ENCODE results near the gene ROCK2. TPM values are rescaled to one million over a fixed set of nuclear protein-coding genes. Genes with fewer than 3 reads are reported as not detected.

ROCK2 gene
- total and polyA plus RNA-seq, 7 donors, result 15.2 to 74.8 (median 43.5) TPM

DNA sequence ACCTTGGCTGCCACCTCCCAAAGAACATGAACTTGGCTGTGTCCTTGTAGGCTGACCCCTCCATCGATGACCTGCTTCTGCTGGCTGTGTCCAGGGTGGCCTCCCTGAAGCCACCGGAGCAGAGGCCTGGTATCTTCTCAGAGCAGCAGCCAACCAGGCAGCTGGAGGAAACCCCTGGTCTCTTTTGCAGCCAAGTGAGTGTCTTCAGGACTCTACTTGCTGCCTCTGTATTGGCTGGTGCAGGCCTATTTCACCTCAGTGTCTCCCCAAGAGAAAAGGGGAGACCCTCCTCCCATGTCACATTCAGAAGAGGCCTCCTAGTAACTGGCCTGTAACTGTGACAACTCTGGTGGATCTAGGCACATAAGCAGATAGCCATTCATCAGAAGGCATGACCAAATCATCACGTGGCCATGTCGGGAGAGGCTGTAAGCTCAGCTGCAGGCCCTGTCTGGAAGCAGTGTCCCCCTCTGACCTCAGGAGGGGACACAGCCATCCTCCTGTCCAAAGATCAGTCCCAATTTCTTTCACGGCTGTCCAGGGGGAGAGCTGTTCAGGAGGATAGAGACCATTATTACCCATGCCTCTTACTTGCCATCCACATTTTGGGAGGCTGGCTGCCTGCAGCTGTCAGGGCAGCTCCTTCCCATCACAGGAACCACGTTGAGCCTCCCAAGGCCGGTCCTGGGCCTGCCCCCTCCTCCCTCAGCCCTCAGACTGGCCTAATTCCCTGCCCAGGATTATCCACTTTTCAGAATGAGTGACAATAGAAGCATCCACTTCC lies 20.9 kb upstream of the ROCK2 start:
- intact Hi-C loops (cut with DNase I), result no loop called here
- H3K4me3 ChIP-seq, result no peak overlapping the region
- no peaks in the 10 kb centered on the region for H3K9me3 ChIP-seq
- TF ChIP-seq POLR2AphosphoS5 (IDR thresholded peaks at IDR 0.05) (no peak), EP300 (IDR thresholded peaks at IDR 0.05) (no peak)
- TF ChIP-seq, protein P1, sequence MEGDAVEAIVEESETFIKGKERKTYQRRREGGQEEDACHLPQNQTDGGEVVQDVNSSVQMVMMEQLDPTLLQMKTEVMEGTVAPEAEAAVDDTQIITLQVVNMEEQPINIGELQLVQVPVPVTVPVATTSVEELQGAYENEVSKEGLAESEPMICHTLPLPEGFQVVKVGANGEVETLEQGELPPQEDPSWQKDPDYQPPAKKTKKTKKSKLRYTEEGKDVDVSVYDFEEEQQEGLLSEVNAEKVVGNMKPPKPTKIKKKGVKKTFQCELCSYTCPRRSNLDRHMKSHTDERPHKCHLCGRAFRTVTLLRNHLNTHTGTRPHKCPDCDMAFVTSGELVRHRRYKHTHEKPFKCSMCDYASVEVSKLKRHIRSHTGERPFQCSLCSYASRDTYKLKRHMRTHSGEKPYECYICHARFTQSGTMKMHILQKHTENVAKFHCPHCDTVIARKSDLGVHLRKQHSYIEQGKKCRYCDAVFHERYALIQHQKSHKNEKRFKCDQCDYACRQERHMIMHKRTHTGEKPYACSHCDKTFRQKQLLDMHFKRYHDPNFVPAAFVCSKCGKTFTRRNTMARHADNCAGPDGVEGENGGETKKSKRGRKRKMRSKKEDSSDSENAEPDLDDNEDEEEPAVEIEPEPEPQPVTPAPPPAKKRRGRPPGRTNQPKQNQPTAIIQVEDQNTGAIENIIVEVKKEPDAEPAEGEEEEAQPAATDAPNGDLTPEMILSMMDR (IDR thresholded peaks at IDR 0.05), result no peak
- H3K36me3 ChIP-seq, result no peaks in the 10 kb centered on the region
- WGBS, 2 donors, result 68 to 71% methylated on average over 7 of the region's 7 CpGs
- peaks cover 0 to 16% (median 10%) of the 10 kb centered on the region in 4 donors for H3K4me1 ChIP-seq
- no peaks in the 10 kb centered on the region for H3K27me3 ChIP-seq
- DNase-seq, result no peak
- no peak overlapping the region for H3K27ac ChIP-seq

DNA sequence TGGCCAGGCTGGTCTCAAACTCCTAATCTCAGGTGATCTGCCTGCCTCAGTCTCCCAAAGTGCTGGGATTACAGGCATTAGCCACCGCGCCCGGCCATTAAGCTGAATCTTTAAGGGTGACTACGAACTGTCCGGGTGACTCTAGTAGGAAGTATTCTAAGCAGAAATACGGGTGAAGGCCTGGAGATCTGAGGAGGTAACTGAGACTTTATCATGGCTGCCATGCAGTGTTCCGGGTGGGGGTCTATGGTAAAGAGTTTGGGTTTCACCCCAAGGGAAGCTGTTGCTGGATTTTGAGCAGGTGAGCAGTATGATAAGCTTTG lies 20.1 kb upstream of the ROCK2 start:
- intact Hi-C loops (cut with DNase I), result no loop called here
- Histone ChIP-seq H3K9me3 (no peaks in the 10 kb centered on the region), H3K4me1 (peaks cover 0 to 20% (median 12%) of the 10 kb centered on the region in 4 donors), H3K36me3 (no peaks in the 10 kb centered on the region), H3K27me3 (no peaks in the 10 kb centered on the region), H3K4me3 (no peak overlapping the region), H3K27ac (no peak overlapping the region)
- DNase-seq, result no peak
- TF ChIP-seq, protein P1 (IDR thresholded peaks at IDR 0.05), result no peak
- TF ChIP-seq EP300 (IDR thresholded peaks at IDR 0.05), result no peak
- no peak for TF ChIP-seq POLR2A (IDR thresholded peaks at IDR 0.05)
- no peak for TF ChIP-seq POLR2AphosphoS5 (IDR thresholded peaks at IDR 0.05)
- WGBS, 2 donors, result 95 to 96% methylated on average over 7 of the region's 7 CpGs

DNA sequence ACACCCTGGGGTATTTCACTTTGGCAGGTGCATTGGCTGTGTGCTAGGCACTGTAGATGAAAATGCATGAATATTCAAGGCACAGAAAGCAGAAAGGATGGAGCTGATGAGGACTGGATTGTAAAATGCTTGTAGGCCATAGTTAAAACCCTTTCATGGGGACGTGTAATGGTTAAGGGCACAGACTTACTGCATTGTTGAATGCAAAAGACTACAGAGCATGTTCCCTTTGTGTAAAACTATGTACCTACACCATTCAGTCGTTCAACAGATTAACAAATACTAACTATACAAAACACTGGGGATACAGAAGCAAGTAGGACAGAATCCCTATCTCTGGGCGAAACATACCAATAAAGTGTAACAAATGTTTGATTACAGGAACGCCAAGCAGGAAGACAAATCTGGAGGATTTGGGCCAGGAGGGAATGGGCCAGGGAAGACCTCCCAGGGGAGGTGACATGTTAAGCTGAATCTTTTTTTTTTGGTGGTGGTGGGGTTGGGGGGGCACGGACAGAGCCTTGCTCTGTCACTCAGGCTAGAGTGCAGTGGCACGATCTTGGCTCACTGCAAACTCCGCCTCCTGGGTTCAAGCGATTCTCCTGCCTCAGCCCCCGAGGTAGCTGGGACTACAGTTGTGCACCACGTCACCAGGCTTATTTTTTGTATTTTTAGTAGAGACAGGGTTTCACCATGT lies 19.6 kb upstream of the ROCK2 start:
- Histone ChIP-seq H3K27ac (no peak overlapping the region), H3K27me3 (no peaks in the 10 kb centered on the region), H3K4me3 (no peak overlapping the region), H3K9me3 (no peaks in the 10 kb centered on the region), H3K36me3 (no peaks in the 10 kb centered on the region), H3K4me1 (peaks cover 0 to 25% (median 17%) of the 10 kb centered on the region in 4 donors)
- DNase-seq, result no peak
- intact Hi-C loops (cut with DNase I), result no loop called here
- 90% methylated on average over 10 of the region's 10 CpGs for WGBS, 2 donors
- no peak for TF ChIP-seq POLR2AphosphoS5 (IDR thresholded peaks at IDR 0.05)
- TF ChIP-seq EP300 (IDR thresholded peaks at IDR 0.05), result no peak
- TF ChIP-seq POLR2A (IDR thresholded peaks at IDR 0.05), result no peak

DNA sequence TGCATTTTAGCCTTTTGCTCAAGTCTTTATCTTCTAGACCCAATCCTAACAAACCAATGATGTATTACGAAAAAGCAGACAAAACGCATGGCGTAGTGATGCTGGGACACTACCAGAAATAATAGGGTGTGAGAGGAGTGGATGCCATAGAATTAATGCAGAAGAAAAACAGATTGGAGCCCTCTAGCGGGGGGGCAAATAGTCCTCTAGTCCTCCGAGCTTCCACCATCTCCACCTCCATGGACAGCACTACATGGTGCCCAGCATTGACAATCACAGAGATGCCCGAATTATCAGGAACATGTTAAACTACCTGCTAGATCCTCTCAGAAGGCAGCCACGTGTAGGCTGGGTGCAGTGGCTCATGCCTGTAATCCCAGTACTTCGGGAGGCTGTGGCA lies 15.4 kb upstream of the ROCK2 start:
- H3K4me3 ChIP-seq, result no peak overlapping the region
- 83 to 89% methylated on average over 8 of the region's 8 CpGs for WGBS, 2 donors
- H3K9me3 ChIP-seq, result no peaks in the 10 kb centered on the region
- peaks cover 0 to 10% (median 7%) of the 10 kb centered on the region in 4 donors for H3K4me1 ChIP-seq
- no peaks in the 10 kb centered on the region for H3K36me3 ChIP-seq
- intact Hi-C loops (cut with DNase I), result no loop called here
- TF ChIP-seq POLR2AphosphoS5 (IDR thresholded peaks at IDR 0.05) (no peak), POLR2A (IDR thresholded peaks at IDR 0.05) (no peak), EP300 (IDR thresholded peaks at IDR 0.05) (no peak)
- TF ChIP-seq, protein P1 (IDR thresholded peaks at IDR 0.05), result no peak
- DNase-seq, result no peak
- H3K27me3 ChIP-seq, result no peaks in the 10 kb centered on the region
- no peak overlapping the region for H3K27ac ChIP-seq

DNA sequence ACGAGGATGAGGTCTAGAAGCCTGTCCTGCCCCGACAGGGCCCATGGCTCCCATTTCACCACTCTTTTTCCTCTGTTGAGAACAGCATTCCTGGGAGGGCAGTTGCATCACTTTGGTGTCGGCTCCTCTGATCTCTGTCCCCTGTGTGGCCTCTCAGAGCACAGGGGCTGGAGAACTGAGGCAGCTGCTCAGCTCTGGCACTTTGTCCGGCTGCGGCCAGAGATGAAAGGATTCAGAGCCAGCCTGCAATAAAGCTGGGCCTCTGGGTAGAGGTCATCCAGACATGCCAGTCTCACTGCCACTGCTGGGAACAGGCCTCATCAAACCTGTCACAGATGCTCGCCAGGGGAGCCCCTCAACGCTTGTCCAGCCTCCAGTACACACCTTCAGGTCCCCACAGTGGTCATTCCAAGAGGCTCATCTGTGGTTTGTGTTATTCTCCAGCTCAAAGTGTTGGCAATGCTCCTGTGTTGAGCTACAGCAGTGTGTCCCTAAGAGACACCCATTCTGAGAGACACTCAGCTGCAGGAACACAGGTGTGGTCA lies 13.1 kb upstream of the ROCK2 start:
- WGBS, 2 donors, result 30 to 73% methylated on average over 7 of the region's 7 CpGs
- intact Hi-C loops (cut with DNase I), result no loop called here
- Histone ChIP-seq H3K4me3 (no peak overlapping the region), H3K27ac (peak overlapping the region in 1 of 4 donors; percentile 32), H3K27me3 (no peaks in the 10 kb centered on the region), H3K9me3 (no peaks in the 10 kb centered on the region), H3K4me1 (peaks cover 0 to 10% (median 7%) of the 10 kb centered on the region in 4 donors), H3K36me3 (no peaks in the 10 kb centered on the region)
- DNase-seq, result no peak
- no peak for TF ChIP-seq EP300 (IDR thresholded peaks at IDR 0.05)
- TF ChIP-seq POLR2A (IDR thresholded peaks at IDR 0.05), result no peak
- TF ChIP-seq, protein P1 (IDR thresholded peaks at IDR 0.05), result no peak
- TF ChIP-seq POLR2AphosphoS5 (IDR thresholded peaks at IDR 0.05), result no peak

Measured in sigmoid colon (tissue), 7 donors.